H9 (cell line): ENCODE data around the gene RAD21L1. TPM values are rescaled to one million over a fixed set of nuclear protein-coding genes. Genes with fewer than 3 reads are reported as not detected.

Source experiments
- DNase-seq: peaks from one replicate; pipeline ENCODE4 v3.0.0-alpha.2; 2017
- H2AFZ ChIP-seq: one replicate; pipeline ENCODE4 v1.6.1; 2013; ENCODE audit warnings: mild to moderate bottlenecking, low read length, control low read depth, moderate library complexity
- H2AK5ac ChIP-seq: 2 replicates; pipeline ENCODE4 v1.6.1; 2013; ENCODE audit warnings: low read length, control low read depth, mixed read lengths; ENCODE audit not compliant: insufficient read length
- H2BK120ac ChIP-seq: one replicate; pipeline ENCODE4 v1.6.1; 2013; ENCODE audit warnings: low read depth, mild to moderate bottlenecking, low read length, control low read depth, inconsistent platforms; ENCODE audit not compliant: poor library complexity, severe bottlenecking
- H2BK12ac ChIP-seq: 2 replicates; pipeline ENCODE4 v1.6.1; 2013; ENCODE audit warnings: low read length, control low read depth, mixed read lengths, low read depth; ENCODE audit not compliant: insufficient read length
- H2BK15ac ChIP-seq: 2 replicates; pipeline ENCODE4 v1.6.1; 2013; ENCODE audit warnings: low read depth, low read length, control low read depth
- H2BK20ac ChIP-seq: one replicate; pipeline ENCODE4 v1.6.1; 2013; ENCODE audit warnings: low read depth, mild to moderate bottlenecking, low read length, control low read depth, inconsistent platforms; ENCODE audit not compliant: poor library complexity, severe bottlenecking
- H2BK5ac ChIP-seq: 2 replicates; pipeline ENCODE4 v1.6.1; 2013; ENCODE audit warnings: low read length, control low read depth, mixed read lengths; ENCODE audit not compliant: insufficient read length
- H3K14ac ChIP-seq: 2 replicates; pipeline ENCODE4 v1.6.1; 2013; ENCODE audit warnings: low read length, control low read depth; ENCODE audit not compliant: insufficient read depth
- H3K18ac ChIP-seq: 2 replicates; pipeline ENCODE4 v1.6.1; 2013; ENCODE audit warnings: low read depth, mild to moderate bottlenecking, mixed read lengths, low read length, control low read depth; ENCODE audit not compliant: insufficient read length
- H3K23ac ChIP-seq: 2 replicates; pipeline ENCODE4 v1.6.1; 2013; ENCODE audit warnings: low read length, control low read depth, mixed read lengths, low read depth; ENCODE audit not compliant: insufficient read length
- H3K23me2 ChIP-seq: 2 replicates; pipeline ENCODE4 v1.6.1; 2013; ENCODE audit warnings: low read depth, mild to moderate bottlenecking, mixed read lengths, low read length, control low read depth; ENCODE audit not compliant: insufficient read length, poor library complexity, severe bottlenecking
- H3K27ac ChIP-seq: 2 replicates; pipeline ENCODE4 v1.5.1; 2013; ENCODE audit warnings: low read length, control low read depth, mixed read lengths, low read depth; ENCODE audit not compliant: insufficient read length
- H3K27me3 ChIP-seq: 2 replicates; pipeline ENCODE4 v1.6.1; 2013; ENCODE audit warnings: low read length, control low read depth, inconsistent platforms; ENCODE audit not compliant: insufficient read depth
- H3K4ac ChIP-seq: 2 replicates; pipeline ENCODE4 v1.6.1; 2013; ENCODE audit warnings: low read depth, mild to moderate bottlenecking, control low read depth, inconsistent platforms, low read length, moderate library complexity
- H3K4me1 ChIP-seq: 2 replicates; pipeline ENCODE4 v1.6.1; 2013; ENCODE audit warnings: low read length, control low read depth, inconsistent platforms; ENCODE audit not compliant: insufficient read depth
- H3K4me2 ChIP-seq: 2 replicates; pipeline ENCODE4 v1.6.1; 2013; ENCODE audit warnings: low read length, control low read depth, mixed read lengths; ENCODE audit not compliant: insufficient read length, insufficient read depth
- H3K56ac ChIP-seq: 2 replicates; pipeline ENCODE4 v1.6.1; 2013; ENCODE audit warnings: low read depth, mild to moderate bottlenecking, mixed read lengths, low read length, control low read depth; ENCODE audit not compliant: insufficient read length
- H3K79me1 ChIP-seq: 2 replicates; pipeline ENCODE4 v1.6.1; 2013; ENCODE audit warnings: low read depth, mild to moderate bottlenecking, moderate library complexity, low read length, control low read depth, inconsistent platforms; ENCODE audit not compliant: insufficient read depth, poor library complexity, severe bottlenecking
- H3K79me2 ChIP-seq: 2 replicates; pipeline ENCODE4 v1.6.1; 2013; ENCODE audit warnings: low read length, control low read depth, inconsistent platforms; ENCODE audit not compliant: insufficient read depth
- H3K9ac ChIP-seq: 2 replicates; pipeline ENCODE4 v1.6.1; 2013; ENCODE audit warnings: low read length, control low read depth, mixed read lengths; ENCODE audit not compliant: insufficient read length; ENCODE audit errors: extremely low read depth
- H3K9me3 ChIP-seq: one replicate; pipeline ENCODE4 v1.6.1; 2013; ENCODE audit warnings: low read depth, low read length, inconsistent platforms; ENCODE audit not compliant: control insufficient read depth
- H3T11ph ChIP-seq: one replicate; pipeline ENCODE4 v1.6.1; 2013; ENCODE audit warnings: mild to moderate bottlenecking, low read length, control low read depth, inconsistent platforms
- H4K20me1 ChIP-seq: one replicate; pipeline ENCODE4 v1.6.1; 2013; ENCODE audit not compliant: control insufficient read depth, insufficient read length, insufficient read depth
- H4K5ac ChIP-seq: 2 replicates; pipeline ENCODE4 v1.6.1; 2013; ENCODE audit warnings: low read depth, mild to moderate bottlenecking, mixed read lengths, low read length, control low read depth; ENCODE audit not compliant: insufficient read length
- H4K8ac ChIP-seq: replicated peaks from 2 replicates; pipeline ENCODE4 v1.6.1; 2013; ENCODE audit warnings: low read length, control low read depth, mixed read lengths, low read depth; ENCODE audit not compliant: insufficient read length
- H4K91ac ChIP-seq: 2 replicates; pipeline ENCODE4 v1.6.1; 2013; ENCODE audit warnings: low read depth, mild to moderate bottlenecking, moderate library complexity, mixed read lengths, low read length, control low read depth; ENCODE audit not compliant: insufficient read length
- H3K27ac Mint-ChIP-seq, 3 experiments: 2 replicates in 2 of 3; 3 replicates in 1 of 3; pipeline ENCODE4 v1.8.0; 2020 to 2021; ENCODE audit warnings: mixed read lengths in 3 of 3, mild to moderate bottlenecking in 1 of 3, moderate library complexity in 1 of 3
- H3K27me3 Mint-ChIP-seq: 2 replicates; pipeline ENCODE4 v1.8.0; 2021; ENCODE audit warnings: low read depth, mild to moderate bottlenecking, moderate library complexity, mixed read lengths
- H3K36me3 Mint-ChIP-seq, 3 experiments: 2 replicates in 2 of 3; 3 replicates in 1 of 3; pipeline ENCODE4 v1.8.0; 2020 to 2021; ENCODE audit warnings: low read depth in 3 of 3, mixed read lengths in 3 of 3; ENCODE audit not compliant: insufficient read depth in 1 of 3
- H3K4me1 Mint-ChIP-seq, 2 experiments: 2 replicates each; pipeline ENCODE4 v1.8.0; 2020; ENCODE audit warnings: mixed read lengths in 2 of 2
- H3K4me3 Mint-ChIP-seq, 2 experiments: 2 replicates in 1 of 2; 3 replicates in 1 of 2; pipeline ENCODE4 v1.8.0; 2020 to 2021; ENCODE audit warnings: mild to moderate bottlenecking in 2 of 2, mixed read lengths in 2 of 2, moderate library complexity in 1 of 2
- H3K9me3 Mint-ChIP-seq, 2 experiments: 2 replicates in 1 of 2; 3 replicates in 1 of 2; pipeline ENCODE4 v1.8.0; 2020; ENCODE audit warnings: mild to moderate bottlenecking in 2 of 2, mixed read lengths in 2 of 2, moderate library complexity in 1 of 2
- CTCF ChIP-seq: fragments of 200-600 bp; sonication (generic); conservative IDR thresholded peaks from 3 replicates; pipeline ENCODE4 v1.8.0; 2021; ENCODE audit warnings: antibody characterized with exemption, mild to moderate bottlenecking
- WGBS: extraction: QIAGEN DNeasy Blood & Tissue Kit; methylation state at CpG from one replicate; pipeline ENCODE4 v1.1.7; 2013; ENCODE audit warnings: missing lambda C conversion rate, low lambda C conversion rate, mixed read lengths; ENCODE audit not compliant: insufficient read length; ENCODE audit errors: extremely low coverage; 5-methylcytosine and 5-hydroxymethylcytosine counted together
- total RNA-seq: library from RNA; stranded (reverse); gene quantifications from 2 replicates; pipeline ENCODE4 v1.2.1, GENCODE V29; 2021

RAD21L1 gene
- total RNA-seq, 1 experiment from 2014 or later = not detected

GRCh38 chr20:1255675-1256074, 29.8 kb downstream of the RAD21L1 start:
- peaks cover 0 to 4% (median 0%) of the 10 kb centered on the region in 3 experiments; a peak in 1 of 7 replicates for H3K36me3 Mint-ChIP-seq
- no CpG with 5 or more reads among the region's 2 CpGs for WGBS
- no peak overlapping the region for H2BK120ac ChIP-seq
- no peak overlapping the region for H3K9ac ChIP-seq
- H3K79me1 ChIP-seq = no peaks in the 10 kb centered on the region
- peaks cover 19% of the 10 kb centered on the region for H3K27me3 Mint-ChIP-seq
- H4K91ac ChIP-seq = no peak overlapping the region
- H3K4me2 ChIP-seq = no peak overlapping the region
- no peak overlapping the region for H2BK5ac ChIP-seq
- H4K20me1 ChIP-seq = no peaks in the 10 kb centered on the region
- no peaks in the 10 kb centered on the region for H3K9me3 ChIP-seq
- no peaks in the 10 kb centered on the region for H3K4me1 ChIP-seq
- no peak overlapping the region for H3K27ac ChIP-seq
- no peak overlapping the region for H2BK20ac ChIP-seq
- no peak overlapping the region for H2AFZ ChIP-seq
- no peak overlapping the region for H2AK5ac ChIP-seq
- no peak for DNase-seq
- H3K23ac ChIP-seq = no peak overlapping the region
- H3T11ph ChIP-seq = no peak overlapping the region
- H3K27me3 ChIP-seq = no peaks in the 10 kb centered on the region
- H3K23me2 ChIP-seq = no peaks in the 10 kb centered on the region
- no peak for TF ChIP-seq CTCF
- no peak overlapping the region for H2BK15ac ChIP-seq
- no peaks in the 10 kb centered on the region for H3K79me2 ChIP-seq
- H3K14ac ChIP-seq = no peak overlapping the region
- H3K18ac ChIP-seq = no peak overlapping the region
- H3K4ac ChIP-seq = no peak overlapping the region
- H3K27ac Mint-ChIP-seq = no peak overlapping the region
- no peak overlapping the region for H3K56ac ChIP-seq
- no peak overlapping the region for H2BK12ac ChIP-seq
- H4K5ac ChIP-seq = no peak overlapping the region
- peaks cover 3 to 4% of the 10 kb centered on the region in 2 experiments; a peak in 3 of 5 replicates for H3K9me3 Mint-ChIP-seq
- H4K8ac ChIP-seq = no peak overlapping the region
- no peak overlapping the region for H3K4me3 Mint-ChIP-seq
- peaks cover 0 to 7% of the 10 kb centered on the region in 2 experiments; a peak in 1 of 4 replicates for H3K4me1 Mint-ChIP-seq
